DOHH2 (cell line): ENCODE measurements around the gene TMEM94.

Source experiments
- CTCF ChIP-seq: fragments of 200-600 bp; sonication (generic); IDR thresholded peaks from one replicate; pipeline ENCODE4 v1.5.1; 2014; ENCODE audit warnings: antibody characterized with exemption, mild to moderate bottlenecking, low read depth, low read length; ENCODE audit not compliant: poor library complexity, severe bottlenecking
- EZH2phosphoT487 ChIP-seq: fragments of 200-600 bp; sonication (generic); IDR thresholded peaks from 2 replicates; pipeline ENCODE4 v1.6.1; 2017; ENCODE audit warnings: borderline replicate concordance, mild to moderate bottlenecking, antibody characterized with exemption, low read length, moderate library complexity, mixed read lengths

- TF ChIP-seq CTCF (no peak), EZH2phosphoT487 (no peak)
Observed at GRCh38 chr17:75530837-75531720, 74.6 kb downstream of the TMEM94 start.
